Measurements from ENCODE around the gene ALOX5AP. TPM values are rescaled to one million over a fixed set of nuclear protein-coding genes. Genes with fewer than 3 reads are reported as not detected.

The ALOX5AP gene
- total and polyA plus RNA-seq, 12 donors, result 2.8 to 122 (median 39.8) TPM

DNA sequence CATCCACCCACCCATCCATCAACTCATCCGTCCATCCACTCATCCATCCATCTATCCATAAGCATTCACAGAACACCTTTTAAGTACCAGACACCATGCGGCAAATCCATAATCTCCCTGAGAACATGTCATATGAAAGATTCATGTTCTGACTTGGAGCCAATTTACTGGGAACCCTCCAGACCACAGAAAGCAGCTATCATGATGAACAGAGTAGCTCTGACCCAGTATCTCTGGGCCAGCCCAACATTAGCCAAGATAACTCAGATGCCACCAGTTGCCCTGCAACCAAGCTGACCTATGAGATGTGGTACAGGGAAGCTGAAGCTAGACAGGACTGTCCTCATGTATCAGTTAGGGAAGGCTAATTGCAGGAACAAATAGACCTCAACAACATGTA lies 51.3 kb downstream of the ALOX5AP start:
- no peak for DNase-seq
- 97 to 98% (median 97%) methylated on average over 2 of the region's 2 CpGs for WGBS, 4 donors
- intact Hi-C loops (cut with DNase I), result no loop called here
- Histone ChIP-seq H3K27me3 (no peaks in the 10 kb centered on the region), H3K4me3 (no peak overlapping the region), H3K27ac (no peak overlapping the region), H3K9me3 (replicated peaks in 1 of 3) (no peaks in the 10 kb centered on the region), H3K36me3 (replicated peaks in 1 of 2) (no peaks in the 10 kb centered on the region), H3K4me1 (replicated peaks in 1 of 2) (peaks cover 0 to 1% of the 10 kb centered on the region in 2 donors)
- TF ChIP-seq POLR2A (IDR thresholded peaks at IDR 0.05), result no peak
- TF ChIP-seq, protein P1, sequence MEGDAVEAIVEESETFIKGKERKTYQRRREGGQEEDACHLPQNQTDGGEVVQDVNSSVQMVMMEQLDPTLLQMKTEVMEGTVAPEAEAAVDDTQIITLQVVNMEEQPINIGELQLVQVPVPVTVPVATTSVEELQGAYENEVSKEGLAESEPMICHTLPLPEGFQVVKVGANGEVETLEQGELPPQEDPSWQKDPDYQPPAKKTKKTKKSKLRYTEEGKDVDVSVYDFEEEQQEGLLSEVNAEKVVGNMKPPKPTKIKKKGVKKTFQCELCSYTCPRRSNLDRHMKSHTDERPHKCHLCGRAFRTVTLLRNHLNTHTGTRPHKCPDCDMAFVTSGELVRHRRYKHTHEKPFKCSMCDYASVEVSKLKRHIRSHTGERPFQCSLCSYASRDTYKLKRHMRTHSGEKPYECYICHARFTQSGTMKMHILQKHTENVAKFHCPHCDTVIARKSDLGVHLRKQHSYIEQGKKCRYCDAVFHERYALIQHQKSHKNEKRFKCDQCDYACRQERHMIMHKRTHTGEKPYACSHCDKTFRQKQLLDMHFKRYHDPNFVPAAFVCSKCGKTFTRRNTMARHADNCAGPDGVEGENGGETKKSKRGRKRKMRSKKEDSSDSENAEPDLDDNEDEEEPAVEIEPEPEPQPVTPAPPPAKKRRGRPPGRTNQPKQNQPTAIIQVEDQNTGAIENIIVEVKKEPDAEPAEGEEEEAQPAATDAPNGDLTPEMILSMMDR (IDR thresholded peaks at IDR 0.05), result no peak

DNA sequence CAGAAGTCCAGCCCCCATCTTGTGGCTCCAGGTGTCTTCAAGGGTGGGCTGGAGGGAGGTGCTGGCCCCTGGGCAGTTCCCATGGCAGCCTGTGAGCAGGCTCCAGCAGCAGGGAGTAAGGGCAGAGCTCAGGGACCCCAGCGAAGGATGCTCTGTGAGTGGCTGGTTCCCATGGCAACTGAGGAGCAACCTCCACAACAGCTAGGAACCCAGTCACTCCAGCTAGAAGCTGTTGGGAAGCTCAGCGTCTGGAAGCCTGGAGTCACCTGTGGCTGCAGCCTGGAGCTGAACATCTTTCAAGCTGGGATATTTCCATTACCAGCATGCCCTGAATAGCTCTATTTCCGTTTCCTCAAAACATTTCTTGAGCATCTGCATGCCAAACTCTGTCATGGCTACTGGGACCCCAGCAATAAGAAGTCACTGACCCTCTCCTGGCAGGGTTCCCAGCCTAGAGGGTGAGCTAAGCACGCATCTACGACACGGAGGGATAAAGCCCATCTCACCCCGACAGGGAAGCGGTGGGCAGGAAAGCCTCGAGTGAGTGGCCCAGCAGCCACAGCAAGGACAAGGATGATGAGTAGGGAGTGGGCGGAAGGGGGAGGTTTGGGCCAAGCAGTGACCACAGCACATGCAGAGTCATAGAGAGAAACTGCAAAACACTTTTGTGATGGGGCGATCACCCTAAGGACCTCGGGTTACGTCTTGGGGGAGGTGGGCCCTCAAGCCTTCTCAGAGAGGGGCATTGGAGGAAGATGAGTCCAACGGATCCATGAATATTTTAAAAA lies 52.6 kb downstream of the ALOX5AP start:
- Histone ChIP-seq H3K4me3 (no peak overlapping the region), H3K36me3 (replicated peaks in 1 of 2) (no peaks in the 10 kb centered on the region), H3K27me3 (no peaks in the 10 kb centered on the region), H3K27ac (no peak overlapping the region), H3K9me3 (replicated peaks in 1 of 3) (no peaks in the 10 kb centered on the region), H3K4me1 (replicated peaks in 1 of 2) (peaks cover 8 to 14% of the 10 kb centered on the region in 2 donors)
- WGBS, 4 donors, result 84 to 88% (median 86%) methylated on average over 13 to 14 of the region's 14 CpGs
- intact Hi-C loops (cut with DNase I), result no loop called here
- TF ChIP-seq, protein P1 (IDR thresholded peaks at IDR 0.05), result no peak
- TF ChIP-seq POLR2A (IDR thresholded peaks at IDR 0.05), result no peak
- no peak for DNase-seq

DNA sequence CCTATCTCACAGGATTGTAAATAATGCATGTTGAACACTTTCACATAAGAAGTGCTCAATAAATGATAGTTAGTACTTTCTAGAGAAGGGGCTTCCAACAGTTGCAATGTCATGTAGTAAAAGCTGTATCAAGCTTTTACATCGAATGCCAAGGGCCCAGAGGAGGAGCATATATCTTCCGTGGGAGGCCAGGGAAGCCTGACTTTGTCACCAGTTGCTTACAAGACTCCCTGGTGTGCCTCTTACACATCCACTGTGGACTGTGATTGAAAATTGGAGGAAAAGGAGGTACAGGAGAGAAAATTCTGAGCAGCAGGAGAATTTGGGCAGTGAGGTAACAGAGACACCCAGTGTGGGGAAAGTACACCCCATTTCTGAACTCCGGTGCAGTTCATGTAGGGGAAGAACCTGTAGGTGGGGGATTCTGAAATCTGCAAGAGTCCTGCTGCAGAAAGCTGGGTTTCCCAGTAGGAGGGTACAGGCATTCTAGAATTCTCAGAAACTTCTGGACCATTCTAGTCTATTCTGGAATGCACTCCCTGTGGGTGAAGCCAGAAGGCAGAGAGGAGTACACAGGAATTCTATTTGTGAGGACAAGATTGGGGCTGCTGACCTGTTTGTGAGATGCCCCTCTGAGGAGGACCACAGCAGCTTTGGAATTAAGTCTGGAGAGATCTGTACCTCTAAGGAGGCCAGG lies 54.0 kb downstream of the ALOX5AP start:
- intact Hi-C loops (cut with DNase I), result no loop called here
- TF ChIP-seq POLR2A (IDR thresholded peaks at IDR 0.05), result no peak
- no peaks in the 10 kb centered on the region for H3K36me3 ChIP-seq (replicated peaks in 1 of 2)
- H3K4me1 ChIP-seq (replicated peaks in 1 of 2), result peaks cover 11 to 16% of the 10 kb centered on the region in 2 donors
- WGBS, 4 donors, result 82 to 86% (median 83%) methylated on average over 3 of the region's 3 CpGs
- no peaks in the 10 kb centered on the region for H3K9me3 ChIP-seq (replicated peaks in 1 of 3)
- H3K27me3 ChIP-seq, result no peaks in the 10 kb centered on the region
- H3K4me3 ChIP-seq, result no peak overlapping the region
- no peak overlapping the region for H3K27ac ChIP-seq
- no peak for DNase-seq

DNA sequence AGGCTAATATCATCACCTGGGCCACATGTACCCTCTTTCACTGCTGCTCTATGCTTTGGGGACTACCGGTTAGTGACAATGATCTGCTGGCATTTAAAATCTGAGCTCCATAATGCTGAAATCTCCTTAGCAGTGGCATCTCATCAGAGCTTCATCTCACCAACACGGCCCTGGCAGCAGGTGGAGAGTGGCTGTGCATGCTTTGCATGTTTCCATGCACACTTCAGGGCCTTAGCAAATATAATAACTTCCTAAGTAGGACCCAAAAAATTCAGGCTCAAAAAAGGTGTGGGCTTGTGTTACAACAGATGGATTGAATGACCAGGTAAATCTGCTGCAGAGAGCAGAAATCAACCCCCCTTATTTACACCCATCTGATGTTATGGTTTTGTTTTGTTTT lies 55.2 kb downstream of the ALOX5AP start:
- no peaks in the 10 kb centered on the region for H3K9me3 ChIP-seq (replicated peaks in 1 of 3)
- no peaks in the 10 kb centered on the region for H3K27me3 ChIP-seq
- 92 to 100% (median 94%) methylated on average over 2 of the region's 2 CpGs for WGBS, 4 donors
- no peak overlapping the region for H3K4me3 ChIP-seq
- H3K4me1 ChIP-seq (replicated peaks in 1 of 2), result peaks cover 11 to 16% of the 10 kb centered on the region in 2 donors
- TF ChIP-seq POLR2A (IDR thresholded peaks at IDR 0.05), result no peak
- TF ChIP-seq, protein P1 (IDR thresholded peaks at IDR 0.05), result no peak
- no peaks in the 10 kb centered on the region for H3K36me3 ChIP-seq (replicated peaks in 1 of 2)
- intact Hi-C loops (cut with DNase I), result loop anchor here (5.0 to 10.0 kb wide), 2 partner anchors 82 to 316 kb away; no protein-coding TSS in a partner anchor
- H3K27ac ChIP-seq, result no peak overlapping the region
- no peak for DNase-seq
